Measurements from ENCODE around the gene PROK2. TPM values are rescaled to one million over a fixed set of nuclear protein-coding genes. Genes with fewer than 3 reads are reported as not detected.

The PROK2 gene
- total RNA-seq = 1 to 10 TPM; 1.3 to 1.4 TPM
- 0.75 TPM for polyA plus RNA-seq (2013, experiment 1 of 2)
- polyA plus RNA-seq (2013, experiment 2 of 2) = 0.90 TPM
- 0.11 to 2.2 (median 0.66) reads per million in 172 experiments for total RNA-seq

- TF ChIP-seq CTCF (IDR thresholded peaks at IDR 0.05) = no peak
- Mint-ChIP-seq H3K27ac (no peak within 1 kb of the TSS), H3K9me3 (no peaks in the 10 kb centered on the region), H3K4me3 (peak within 1 kb of the TSS; percentile 67), H3K27me3 (peaks cover 70% of the 10 kb centered on the region), H3K36me3 (ENCODE audit: low read depth) (no peaks in the 10 kb centered on the region), H3K4me1 (ENCODE audit: low read depth) (peaks cover 28% of the 10 kb centered on the region)
- intact Hi-C loops (cut with DNase I, micrococcal nuclease) = loop anchor here in 1 of 2 experiments (5.0 kb wide), 1 partner anchor 73 kb away; no protein-coding TSS in a partner anchor
- DNase-seq (peak in 7 of 14 experiments; percentile 9 to 62 (median 32)), ATAC-seq (ENCODE audit: poor library complexity) (peak; percentile 82)
- peaks cover 27 to 62% of the 10 kb centered on the region in 2 experiments for H3K27me3 ChIP-seq (ENCODE audit: control insufficient read depth in 1 of 2, insufficient read depth in 2 of 2, low read length in 2 of 2)
- H3K4me1 ChIP-seq (ENCODE audit: insufficient read depth, low read length) = peaks cover 17% of the 10 kb centered on the region
- H3K9me3 ChIP-seq (ENCODE audit: control insufficient read depth in 1 of 2, insufficient read depth in 1 of 2, low read length in 2 of 2) = peaks cover 0 to 3% of the 10 kb centered on the region in 2 experiments
- H3K4me3 ChIP-seq (ENCODE audit: low read length) = peak within 1 kb of the TSS; percentile 35
- CTCF ChIA-PET = no interaction called here
- no peaks in the 10 kb centered on the region for H3K36me3 ChIP-seq (ENCODE audit: insufficient read depth, low read length)
- POLR2A ChIA-PET = no interaction called here
- no peak within 1 kb of the TSS for H3K27ac ChIP-seq (ENCODE audit: low read depth in 1 of 2, low read length in 2 of 2)
Observed at GRCh38 chr3:71784914-71785531, at the start of gene PROK2. Gene PROK2, minus strand, starts transcription at chr3:71785148. Its CDS starts 96 bp downstream, at chr3:71785052.

- Mint-ChIP-seq H3K27me3 (no peaks in the 10 kb centered on the region), H3K4me1 (ENCODE audit: low read depth) (no peaks in the 10 kb centered on the region), H3K36me3 (ENCODE audit: low read depth) (no peaks in the 10 kb centered on the region), H3K27ac (no peak overlapping the region), H3K9me3 (no peaks in the 10 kb centered on the region), H3K4me3 (no peak overlapping the region)
- CTCF ChIA-PET = no interaction called here
- Histone ChIP-seq H3K27me3 (ENCODE audit: control insufficient read depth in 1 of 2, insufficient read depth in 2 of 2, low read length in 2 of 2) (no peaks in the 10 kb centered on the region), H3K9me3 (ENCODE audit: control insufficient read depth in 1 of 2, insufficient read depth in 1 of 2, low read length in 2 of 2) (no peaks in the 10 kb centered on the region), H3K36me3 (ENCODE audit: insufficient read depth, low read length) (no peaks in the 10 kb centered on the region), H3K4me3 (ENCODE audit: low read length) (no peak overlapping the region), H3K4me1 (ENCODE audit: insufficient read depth, low read length) (no peaks in the 10 kb centered on the region), H3K27ac (ENCODE audit: low read depth in 1 of 2, low read length in 2 of 2) (no peak overlapping the region)
- POLR2A ChIA-PET = no interaction called here
- ATAC-seq (ENCODE audit: poor library complexity) (no peak), DNase-seq (no peak)
- intact Hi-C loops (cut with DNase I, micrococcal nuclease) = no loop called here
- no peak for TF ChIP-seq CTCF (IDR thresholded peaks at IDR 0.05)
Observed at GRCh38 chr3:71831599-71831998, 46.7 kb upstream of the PROK2 start.

- CTCF ChIA-PET = no interaction called here
- intact Hi-C loops (cut with DNase I, micrococcal nuclease) = no loop called here
- Mint-ChIP-seq H3K9me3 (no peaks in the 10 kb centered on the region), H3K27ac (no peak overlapping the region), H3K4me3 (no peak overlapping the region), H3K4me1 (ENCODE audit: low read depth) (no peaks in the 10 kb centered on the region), H3K27me3 (no peaks in the 10 kb centered on the region), H3K36me3 (ENCODE audit: low read depth) (no peaks in the 10 kb centered on the region)
- ATAC-seq (ENCODE audit: poor library complexity) (no peak), DNase-seq (no peak)
- H3K4me3 ChIP-seq (ENCODE audit: low read length) = no peak overlapping the region
- H3K27ac ChIP-seq (ENCODE audit: low read depth in 1 of 2, low read length in 2 of 2) = no peak overlapping the region
- no peaks in the 10 kb centered on the region for H3K27me3 ChIP-seq (ENCODE audit: control insufficient read depth in 1 of 2, insufficient read depth in 2 of 2, low read length in 2 of 2)
- POLR2A ChIA-PET = no interaction called here
- H3K36me3 ChIP-seq (ENCODE audit: insufficient read depth, low read length) = no peaks in the 10 kb centered on the region
- no peak for TF ChIP-seq CTCF (IDR thresholded peaks at IDR 0.05)
- H3K9me3 ChIP-seq (ENCODE audit: control insufficient read depth in 1 of 2, insufficient read depth in 1 of 2, low read length in 2 of 2) = no peaks in the 10 kb centered on the region
- H3K4me1 ChIP-seq (ENCODE audit: insufficient read depth, low read length) = no peaks in the 10 kb centered on the region
Observed at GRCh38 chr3:71825551-71826283, 40.8 kb upstream of the PROK2 start.
